Measurements from ENCODE around the gene DTNA.
A peak's percentile ranks its signal among the peaks of the same experiment; 100 is the strongest.

The DTNA gene

GRCh38 chr18:34808389-34808788 is 98.3 kb downstream of the DTNA start:
- Histone ChIP-seq H3K4me3 (ENCODE audit: low read depth in 1 of 2, low read length in 2 of 2) (no peak overlapping the region), H3K4me1 (ENCODE audit: control insufficient read depth in 1 of 2, insufficient read depth in 2 of 2, low read length in 2 of 2) (peaks cover 0 to 17% of the 10 kb centered on the region in 2 donors), H3K36me3 (ENCODE audit: control insufficient read depth in 1 of 2, insufficient read depth in 2 of 2, low read length in 2 of 2) (peaks cover 3 to 12% of the 10 kb centered on the region in 2 donors), H3K9me3 (ENCODE audit: control insufficient read depth in 1 of 2, low read length in 2 of 2) (no peaks in the 10 kb centered on the region), H3K27me3 (ENCODE audit: low read depth, low read length) (no peaks in the 10 kb centered on the region), H3K27ac (ENCODE audit: low read length) (no peak overlapping the region)

DNA sequence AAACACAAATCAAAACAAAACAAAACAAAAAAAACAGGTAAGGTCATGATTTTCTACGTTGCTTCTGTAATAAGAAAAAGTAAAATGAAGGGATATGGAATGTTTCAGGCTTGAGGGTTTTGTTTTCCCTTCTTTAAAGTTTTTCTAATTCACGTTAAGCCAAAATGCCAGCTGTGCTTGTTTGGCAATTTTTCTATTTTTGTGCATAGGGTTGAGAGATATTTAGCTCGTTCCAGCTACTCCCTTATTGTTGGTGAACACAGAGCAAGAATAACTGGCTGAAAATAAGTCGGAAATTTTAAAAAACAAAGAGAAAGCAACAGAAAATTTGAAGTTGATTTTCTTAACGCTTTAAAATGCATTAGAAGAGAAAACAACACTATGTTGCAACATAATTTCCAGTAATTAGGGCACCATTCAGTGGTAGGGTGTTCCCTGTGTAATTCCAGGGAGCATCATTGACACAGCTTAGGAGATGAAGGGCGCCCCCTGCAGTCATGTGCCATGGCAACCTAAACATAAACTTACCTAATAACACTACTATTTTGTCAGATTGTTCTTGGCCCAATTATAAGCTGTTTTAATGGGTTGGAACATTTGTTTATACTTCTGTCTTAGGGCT is 99.5 kb downstream of the DTNA start:
- no peak overlapping the region for H3K4me3 ChIP-seq (ENCODE audit: low read depth in 1 of 2, low read length in 2 of 2)
- H3K27ac ChIP-seq (ENCODE audit: low read length): no peak overlapping the region
- H3K4me1 ChIP-seq (ENCODE audit: control insufficient read depth in 1 of 2, insufficient read depth in 2 of 2, low read length in 2 of 2): peaks cover 0 to 17% of the 10 kb centered on the region in 2 donors
- H3K9me3 ChIP-seq (ENCODE audit: control insufficient read depth in 1 of 2, low read length in 2 of 2): no peaks in the 10 kb centered on the region
- peaks cover 3 to 12% of the 10 kb centered on the region in 2 donors for H3K36me3 ChIP-seq (ENCODE audit: control insufficient read depth in 1 of 2, insufficient read depth in 2 of 2, low read length in 2 of 2)
- no peaks in the 10 kb centered on the region for H3K27me3 ChIP-seq (ENCODE audit: low read depth, low read length)

DNA sequence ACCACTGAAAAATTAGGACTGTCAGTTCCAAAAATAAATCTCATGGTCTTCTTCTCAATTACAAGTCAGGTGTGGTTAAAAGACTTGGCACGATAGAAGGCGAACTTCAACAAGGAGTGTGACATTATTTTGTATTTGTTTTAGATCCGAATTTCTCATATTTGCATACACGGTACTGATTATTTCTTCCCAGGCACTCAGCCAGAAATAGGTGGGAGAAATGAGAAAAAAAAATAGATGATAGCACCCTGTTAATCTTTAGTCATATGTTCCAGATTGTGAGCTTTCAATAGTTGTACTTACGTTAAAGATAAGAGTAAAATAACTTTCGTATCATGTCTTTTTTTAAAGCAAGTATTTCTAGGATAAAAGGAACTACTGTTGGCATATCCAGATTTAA is 106.1 kb downstream of the DTNA start:
- H3K9me3 ChIP-seq (ENCODE audit: control insufficient read depth in 1 of 2, low read length in 2 of 2): no peaks in the 10 kb centered on the region
- H3K4me3 ChIP-seq (ENCODE audit: low read depth in 1 of 2, low read length in 2 of 2): no peak overlapping the region
- H3K4me1 ChIP-seq (ENCODE audit: control insufficient read depth in 1 of 2, insufficient read depth in 2 of 2, low read length in 2 of 2): peaks cover 0 to 2% of the 10 kb centered on the region in 2 donors
- H3K36me3 ChIP-seq (ENCODE audit: control insufficient read depth in 1 of 2, insufficient read depth in 2 of 2, low read length in 2 of 2): peaks cover 3 to 12% of the 10 kb centered on the region in 2 donors
- no peaks in the 10 kb centered on the region for H3K27me3 ChIP-seq (ENCODE audit: low read depth, low read length)
- no peak overlapping the region for H3K27ac ChIP-seq (ENCODE audit: low read length)

GRCh38 chr18:34817636-34818035 is 107.5 kb downstream of the DTNA start:
- H3K9me3 ChIP-seq (ENCODE audit: control insufficient read depth in 1 of 2, low read length in 2 of 2): no peaks in the 10 kb centered on the region
- H3K36me3 ChIP-seq (ENCODE audit: control insufficient read depth in 1 of 2, insufficient read depth in 2 of 2, low read length in 2 of 2): peaks cover 0 to 3% of the 10 kb centered on the region in 2 donors
- H3K4me3 ChIP-seq (ENCODE audit: low read depth in 1 of 2, low read length in 2 of 2): no peak overlapping the region
- no peak overlapping the region for H3K27ac ChIP-seq (ENCODE audit: low read length)
- no peaks in the 10 kb centered on the region for H3K27me3 ChIP-seq (ENCODE audit: low read depth, low read length)
- H3K4me1 ChIP-seq (ENCODE audit: control insufficient read depth in 1 of 2, insufficient read depth in 2 of 2, low read length in 2 of 2): peaks cover 0 to 16% of the 10 kb centered on the region in 2 donors

DNA sequence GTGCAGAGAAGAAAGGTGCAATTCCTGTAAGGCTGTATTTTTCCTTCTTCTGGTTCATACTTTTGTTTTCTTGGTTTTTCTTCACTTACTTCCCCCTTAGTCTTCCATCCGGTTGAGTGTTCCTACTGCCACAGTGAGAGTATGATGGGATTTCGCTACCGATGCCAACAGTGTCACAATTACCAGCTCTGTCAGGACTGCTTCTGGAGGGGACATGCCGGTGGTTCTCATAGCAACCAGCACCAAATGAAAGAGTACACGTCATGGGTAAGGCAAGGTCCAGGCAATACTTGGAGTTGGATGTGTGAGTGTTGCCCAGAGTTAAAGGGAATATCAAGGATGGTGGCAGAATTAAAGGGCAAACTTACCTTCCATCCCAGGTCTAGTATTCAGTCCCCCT is 108.0 kb downstream of the DTNA start:
- no peak overlapping the region for H3K4me3 ChIP-seq (ENCODE audit: low read depth in 1 of 2, low read length in 2 of 2)
- peaks cover 0 to 16% of the 10 kb centered on the region in 2 donors for H3K4me1 ChIP-seq (ENCODE audit: control insufficient read depth in 1 of 2, insufficient read depth in 2 of 2, low read length in 2 of 2)
- no peaks in the 10 kb centered on the region for H3K36me3 ChIP-seq (ENCODE audit: control insufficient read depth in 1 of 2, insufficient read depth in 2 of 2, low read length in 2 of 2)
- no peaks in the 10 kb centered on the region for H3K9me3 ChIP-seq (ENCODE audit: control insufficient read depth in 1 of 2, low read length in 2 of 2)
- no peaks in the 10 kb centered on the region for H3K27me3 ChIP-seq (ENCODE audit: low read depth, low read length)
- H3K27ac ChIP-seq (ENCODE audit: low read length): no peak overlapping the region

GRCh38 chr18:34820360-34821065 is 110.4 kb downstream of the DTNA start:
- no peaks in the 10 kb centered on the region for H3K27me3 ChIP-seq (ENCODE audit: low read depth, low read length)
- no peaks in the 10 kb centered on the region for H3K36me3 ChIP-seq (ENCODE audit: control insufficient read depth in 1 of 2, insufficient read depth in 2 of 2, low read length in 2 of 2)
- H3K27ac ChIP-seq (ENCODE audit: low read length): no peak overlapping the region
- no peaks in the 10 kb centered on the region for H3K9me3 ChIP-seq (ENCODE audit: control insufficient read depth in 1 of 2, low read length in 2 of 2)
- H3K4me3 ChIP-seq (ENCODE audit: low read depth in 1 of 2, low read length in 2 of 2): no peak overlapping the region
- peaks cover 0 to 16% of the 10 kb centered on the region in 2 donors for H3K4me1 ChIP-seq (ENCODE audit: control insufficient read depth in 1 of 2, insufficient read depth in 2 of 2, low read length in 2 of 2)

GRCh38 chr18:34821669-34822210 is 111.6 kb downstream of the DTNA start:
- Histone ChIP-seq H3K27ac (ENCODE audit: low read length) (peak overlapping the region; percentile 14), H3K4me1 (ENCODE audit: control insufficient read depth in 1 of 2, insufficient read depth in 2 of 2, low read length in 2 of 2) (peaks cover 0 to 16% of the 10 kb centered on the region in 2 donors), H3K27me3 (ENCODE audit: low read depth, low read length) (no peaks in the 10 kb centered on the region), H3K36me3 (ENCODE audit: control insufficient read depth in 1 of 2, insufficient read depth in 2 of 2, low read length in 2 of 2) (no peaks in the 10 kb centered on the region), H3K9me3 (ENCODE audit: control insufficient read depth in 1 of 2, low read length in 2 of 2) (no peaks in the 10 kb centered on the region), H3K4me3 (ENCODE audit: low read depth in 1 of 2, low read length in 2 of 2) (no peak overlapping the region)

DNA sequence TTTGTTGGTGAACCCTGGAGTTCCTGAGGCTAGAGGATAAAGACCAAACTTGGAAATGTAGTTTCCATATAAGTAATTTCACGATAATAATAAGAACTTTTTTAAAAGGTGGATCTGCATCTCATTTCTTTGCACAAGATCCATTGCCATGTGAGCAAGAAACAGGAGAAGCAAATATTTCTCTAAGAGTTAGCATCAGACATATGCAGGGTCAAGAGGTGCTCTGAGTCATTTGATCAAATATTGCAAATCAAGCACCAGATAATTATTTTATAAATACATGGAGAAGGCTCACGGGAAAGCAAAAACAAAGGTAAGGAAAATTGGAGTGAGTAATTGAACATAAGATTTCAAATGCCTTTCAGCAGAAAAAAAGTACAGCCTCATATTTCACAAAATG is 118.0 kb downstream of the DTNA start:
- H3K9me3 ChIP-seq (ENCODE audit: control insufficient read depth in 1 of 2, low read length in 2 of 2): no peaks in the 10 kb centered on the region
- H3K27ac ChIP-seq (ENCODE audit: low read length): no peak overlapping the region
- H3K36me3 ChIP-seq (ENCODE audit: control insufficient read depth in 1 of 2, insufficient read depth in 2 of 2, low read length in 2 of 2): peaks cover 0 to 17% of the 10 kb centered on the region in 2 donors
- H3K27me3 ChIP-seq (ENCODE audit: low read depth, low read length): no peaks in the 10 kb centered on the region
- H3K4me3 ChIP-seq (ENCODE audit: low read depth in 1 of 2, low read length in 2 of 2): no peak overlapping the region
- H3K4me1 ChIP-seq (ENCODE audit: control insufficient read depth in 1 of 2, insufficient read depth in 2 of 2, low read length in 2 of 2): no peaks in the 10 kb centered on the region

- no peaks in the 10 kb centered on the region for H3K27me3 ChIP-seq (ENCODE audit: low read depth, low read length)
- H3K27ac ChIP-seq (ENCODE audit: low read length): no peak overlapping the region
- no peak overlapping the region for H3K4me3 ChIP-seq (ENCODE audit: low read depth in 1 of 2, low read length in 2 of 2)
- H3K36me3 ChIP-seq (ENCODE audit: control insufficient read depth in 1 of 2, insufficient read depth in 2 of 2, low read length in 2 of 2): no peaks in the 10 kb centered on the region
- H3K9me3 ChIP-seq (ENCODE audit: control insufficient read depth in 1 of 2, low read length in 2 of 2): no peaks in the 10 kb centered on the region
- H3K4me1 ChIP-seq (ENCODE audit: control insufficient read depth in 1 of 2, insufficient read depth in 2 of 2, low read length in 2 of 2): peaks cover 4 to 7% of the 10 kb centered on the region in 2 donors
Observed at GRCh38 chr18:34834897-34835296, 124.8 kb downstream of the DTNA start.

- Histone ChIP-seq H3K4me3 (ENCODE audit: low read depth in 1 of 2, low read length in 2 of 2) (no peak overlapping the region), H3K4me1 (ENCODE audit: control insufficient read depth in 1 of 2, insufficient read depth in 2 of 2, low read length in 2 of 2) (peaks cover 4 to 7% of the 10 kb centered on the region in 2 donors), H3K36me3 (ENCODE audit: control insufficient read depth in 1 of 2, insufficient read depth in 2 of 2, low read length in 2 of 2) (no peaks in the 10 kb centered on the region), H3K27me3 (ENCODE audit: low read depth, low read length) (no peaks in the 10 kb centered on the region), H3K27ac (ENCODE audit: low read length) (no peak overlapping the region), H3K9me3 (ENCODE audit: control insufficient read depth in 1 of 2, low read length in 2 of 2) (no peaks in the 10 kb centered on the region)
Observed at GRCh38 chr18:34835466-34835865, 125.4 kb downstream of the DTNA start.

DNA sequence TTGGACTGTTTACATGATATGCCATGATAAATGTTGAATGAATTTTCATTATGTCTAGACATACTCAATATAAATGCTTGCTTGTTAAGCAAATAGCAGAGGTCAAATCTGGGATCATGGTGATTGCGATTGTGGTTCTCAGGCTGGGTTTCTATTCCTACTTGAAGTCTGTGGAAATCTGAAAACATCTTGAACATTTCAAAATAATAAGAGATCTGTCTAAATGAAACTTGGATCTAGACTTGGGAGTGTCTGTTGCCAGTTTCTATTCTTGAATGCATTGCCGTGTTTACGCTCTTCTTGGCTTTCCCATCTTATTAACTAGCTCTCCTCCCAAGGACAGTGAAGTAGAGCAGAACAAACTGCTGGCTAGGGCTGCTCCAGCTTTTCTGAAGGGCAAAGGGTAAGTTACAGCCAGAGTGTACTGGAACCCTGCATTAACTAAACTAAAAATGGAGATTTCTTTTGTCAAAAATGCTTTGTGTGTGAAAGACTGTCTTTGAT is 127.7 kb downstream of the DTNA start:
- Histone ChIP-seq H3K27ac (ENCODE audit: low read length) (peak overlapping the region; percentile 37), H3K27me3 (ENCODE audit: low read depth, low read length) (no peaks in the 10 kb centered on the region), H3K36me3 (ENCODE audit: control insufficient read depth in 1 of 2, insufficient read depth in 2 of 2, low read length in 2 of 2) (no peaks in the 10 kb centered on the region)

More for the DNA sequence above, 127.7 kb downstream of the DTNA start:
- Histone ChIP-seq H3K4me1 (ENCODE audit: control insufficient read depth in 1 of 2, insufficient read depth in 2 of 2, low read length in 2 of 2) (peaks cover 4 to 7% of the 10 kb centered on the region in 2 donors), H3K9me3 (ENCODE audit: control insufficient read depth in 1 of 2, low read length in 2 of 2) (no peaks in the 10 kb centered on the region), H3K4me3 (ENCODE audit: low read depth in 1 of 2, low read length in 2 of 2) (no peak overlapping the region)
